HCT116 (cell line): ENCODE results near the gene SCARF1.

Experiments used
- CTCF ChIP-seq, 3 experiments: fragments of 200-600 bp in 1 of 3; sonication (generic) in 1 of 3; IDR thresholded peaks in 2 of 3; conservative IDR thresholded peaks in 1 of 3; 2 replicates each; pipeline ENCODE4 v1.5.1; 2012 to 2017; ENCODE audit warnings: low read depth in 2 of 3, low read length in 2 of 3, antibody characterized with exemption in 1 of 3, borderline replicate concordance in 1 of 3, control low read depth in 1 of 3, mild to moderate bottlenecking in 1 of 3, mixed read lengths in 1 of 3, mixed run types in 1 of 3, moderate library complexity in 1 of 3; ENCODE audit not compliant: insufficient read depth in 1 of 3
- EZH2 ChIP-seq: fragments of 200-600 bp; sonication (generic); IDR thresholded peaks from 2 replicates; pipeline ENCODE4 v1.6.1; 2017; ENCODE audit warnings: antibody characterized with exemption, mixed run types
- RAD21 ChIP-seq: IDR thresholded peaks from 2 replicates; pipeline ENCODE4 v1.6.1; 2012; ENCODE audit warnings: low read depth, mild to moderate bottlenecking
- REST ChIP-seq: IDR thresholded peaks from 2 replicates; pipeline ENCODE4 v1.6.1; 2012; ENCODE audit warnings: low read depth

DNA sequence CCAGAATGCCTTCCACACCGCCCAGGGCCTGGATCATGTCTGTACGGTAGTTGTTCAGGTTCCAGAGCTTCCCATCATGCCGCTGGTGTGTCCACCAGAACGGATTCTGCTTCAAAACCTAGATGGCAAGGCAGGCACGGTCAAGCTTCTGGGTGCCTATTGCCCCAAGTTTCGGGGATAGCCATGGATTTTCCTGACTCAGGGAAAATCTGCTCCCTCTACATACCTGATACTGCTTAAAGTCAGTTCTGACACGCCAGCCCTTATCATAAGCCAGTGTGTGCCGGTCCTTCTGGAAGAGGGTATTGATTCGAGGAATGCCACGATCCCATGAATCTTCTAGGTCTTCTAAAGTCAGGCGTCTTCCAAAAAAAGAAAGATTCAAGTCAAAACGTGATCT lies 15.5 kb upstream of the SCARF1 start:
- no peak for TF ChIP-seq REST
- no peak for TF ChIP-seq CTCF (IDR thresholded peaks at IDR 0.05 in 2 of 3, conservative IDR thresholded peaks at IDR 0.05 in 1 of 3; ENCODE audit: borderline replicate concordance in 1 of 3, insufficient read depth in 1 of 3, low read depth in 2 of 3, low read length in 2 of 3)
- no peak for TF ChIP-seq EZH2
- TF ChIP-seq RAD21, result no peak
